ENCODE data around the gene KBTBD12.

DNA sequence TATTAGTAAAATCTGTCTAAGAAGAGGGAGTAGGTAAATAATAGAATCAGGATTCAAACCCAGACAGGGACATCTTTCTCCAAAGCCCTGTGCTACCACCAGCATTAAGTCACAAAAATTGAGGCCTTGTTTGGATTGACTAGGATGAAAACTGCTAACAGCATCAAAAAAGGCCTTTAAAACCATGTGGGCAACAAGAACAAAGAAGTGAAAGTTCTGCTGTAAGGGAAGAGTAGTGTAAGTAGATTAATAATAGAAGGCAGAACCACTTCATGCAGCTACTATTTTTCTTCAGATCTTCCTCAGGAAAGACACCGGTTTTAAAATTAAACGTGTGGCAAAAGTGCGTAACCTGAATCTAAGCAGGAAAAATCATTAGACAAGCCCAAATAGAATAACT, 15.3 kb upstream of the KBTBD12 start:
- TF ChIP-seq, protein P1, sequence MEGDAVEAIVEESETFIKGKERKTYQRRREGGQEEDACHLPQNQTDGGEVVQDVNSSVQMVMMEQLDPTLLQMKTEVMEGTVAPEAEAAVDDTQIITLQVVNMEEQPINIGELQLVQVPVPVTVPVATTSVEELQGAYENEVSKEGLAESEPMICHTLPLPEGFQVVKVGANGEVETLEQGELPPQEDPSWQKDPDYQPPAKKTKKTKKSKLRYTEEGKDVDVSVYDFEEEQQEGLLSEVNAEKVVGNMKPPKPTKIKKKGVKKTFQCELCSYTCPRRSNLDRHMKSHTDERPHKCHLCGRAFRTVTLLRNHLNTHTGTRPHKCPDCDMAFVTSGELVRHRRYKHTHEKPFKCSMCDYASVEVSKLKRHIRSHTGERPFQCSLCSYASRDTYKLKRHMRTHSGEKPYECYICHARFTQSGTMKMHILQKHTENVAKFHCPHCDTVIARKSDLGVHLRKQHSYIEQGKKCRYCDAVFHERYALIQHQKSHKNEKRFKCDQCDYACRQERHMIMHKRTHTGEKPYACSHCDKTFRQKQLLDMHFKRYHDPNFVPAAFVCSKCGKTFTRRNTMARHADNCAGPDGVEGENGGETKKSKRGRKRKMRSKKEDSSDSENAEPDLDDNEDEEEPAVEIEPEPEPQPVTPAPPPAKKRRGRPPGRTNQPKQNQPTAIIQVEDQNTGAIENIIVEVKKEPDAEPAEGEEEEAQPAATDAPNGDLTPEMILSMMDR (IDR thresholded peaks at IDR 0.05 in 4 of 5, conservative IDR thresholded peaks at IDR 0.05 in 1 of 5): no peak
- no peak for TF ChIP-seq POLR2A (IDR thresholded peaks at IDR 0.05)

Measured in gastrocnemius medialis (tissue), 4 donors.